ENCODE measurements around the gene TMUB2.

Gene TMUB2

GRCh38 chr17:44170135-44170498, 16.7 kb upstream of the TMUB2 start:
- DNase-seq (ENCODE audit: low spot score), result no peak
- H3K27ac ChIP-seq, result no peak overlapping the region
- ChIA-PET CTCF (interaction anchor here (0.6 kb wide), 1 partner anchor 116 kb away, joined by 3 read pairs; no protein-coding TSS in a partner anchor), POLR2A (ENCODE audit: low non-redundant PET) (no interaction called here)
- TF ChIP-seq, protein P1, sequence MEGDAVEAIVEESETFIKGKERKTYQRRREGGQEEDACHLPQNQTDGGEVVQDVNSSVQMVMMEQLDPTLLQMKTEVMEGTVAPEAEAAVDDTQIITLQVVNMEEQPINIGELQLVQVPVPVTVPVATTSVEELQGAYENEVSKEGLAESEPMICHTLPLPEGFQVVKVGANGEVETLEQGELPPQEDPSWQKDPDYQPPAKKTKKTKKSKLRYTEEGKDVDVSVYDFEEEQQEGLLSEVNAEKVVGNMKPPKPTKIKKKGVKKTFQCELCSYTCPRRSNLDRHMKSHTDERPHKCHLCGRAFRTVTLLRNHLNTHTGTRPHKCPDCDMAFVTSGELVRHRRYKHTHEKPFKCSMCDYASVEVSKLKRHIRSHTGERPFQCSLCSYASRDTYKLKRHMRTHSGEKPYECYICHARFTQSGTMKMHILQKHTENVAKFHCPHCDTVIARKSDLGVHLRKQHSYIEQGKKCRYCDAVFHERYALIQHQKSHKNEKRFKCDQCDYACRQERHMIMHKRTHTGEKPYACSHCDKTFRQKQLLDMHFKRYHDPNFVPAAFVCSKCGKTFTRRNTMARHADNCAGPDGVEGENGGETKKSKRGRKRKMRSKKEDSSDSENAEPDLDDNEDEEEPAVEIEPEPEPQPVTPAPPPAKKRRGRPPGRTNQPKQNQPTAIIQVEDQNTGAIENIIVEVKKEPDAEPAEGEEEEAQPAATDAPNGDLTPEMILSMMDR (conservative IDR thresholded peaks at IDR 0.05; ENCODE audit: low read depth), result no peak

GRCh38 chr17:44170499-44171201, 16.1 kb upstream of the TMUB2 start, which contains the start of gene ASB16:
TSS of gene ASB16 (plus strand) at chr17:44170704. CDS start at chr17:44170790, 86 bp downstream.
- ChIA-PET CTCF (no interaction called here), POLR2A (ENCODE audit: low non-redundant PET) (no interaction called here)
- no peak within 1 kb of the TSS for H3K27ac ChIP-seq
- no peak for DNase-seq (ENCODE audit: low spot score)
- TF ChIP-seq, protein P1 (conservative IDR thresholded peaks at IDR 0.05; ENCODE audit: low read depth), result no peak

DNA sequence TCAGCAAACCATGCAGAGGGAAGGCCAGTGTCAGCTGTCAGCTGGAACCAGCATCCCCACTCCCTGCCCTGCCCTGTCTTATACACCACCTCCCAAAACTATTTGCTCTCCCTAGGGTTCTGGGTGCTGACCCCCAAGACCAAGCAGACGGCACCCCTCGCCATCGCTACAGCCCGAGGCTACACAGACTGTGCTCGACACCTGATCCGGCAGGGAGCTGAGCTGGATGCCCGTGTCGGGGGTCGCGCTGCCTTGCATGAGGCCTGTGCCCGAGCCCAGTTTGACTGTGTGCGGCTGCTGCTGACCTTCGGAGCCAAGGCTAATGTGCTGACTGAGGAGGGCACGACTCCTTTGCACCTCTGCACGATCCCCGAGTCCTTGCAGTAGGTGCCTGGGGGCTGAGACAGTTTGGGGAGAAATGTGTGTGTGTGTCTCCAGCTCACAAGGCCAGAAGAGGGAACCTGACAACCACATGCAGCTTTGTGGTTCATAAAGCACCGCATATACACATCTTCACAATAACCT, 14.8 kb upstream of the TMUB2 start:
- DNase-seq (ENCODE audit: low spot score), result no peak
- TF ChIP-seq, protein P1 (conservative IDR thresholded peaks at IDR 0.05; ENCODE audit: low read depth), result no peak
- ChIA-PET POLR2A (ENCODE audit: low non-redundant PET) (no interaction called here), CTCF (interaction anchor here (0.7 to 0.9 kb wide), 2 partner anchors 56 to 154 kb away, joined by 3 read pairs; no protein-coding TSS in a partner anchor)
- no peak overlapping the region for H3K27ac ChIP-seq

DNA sequence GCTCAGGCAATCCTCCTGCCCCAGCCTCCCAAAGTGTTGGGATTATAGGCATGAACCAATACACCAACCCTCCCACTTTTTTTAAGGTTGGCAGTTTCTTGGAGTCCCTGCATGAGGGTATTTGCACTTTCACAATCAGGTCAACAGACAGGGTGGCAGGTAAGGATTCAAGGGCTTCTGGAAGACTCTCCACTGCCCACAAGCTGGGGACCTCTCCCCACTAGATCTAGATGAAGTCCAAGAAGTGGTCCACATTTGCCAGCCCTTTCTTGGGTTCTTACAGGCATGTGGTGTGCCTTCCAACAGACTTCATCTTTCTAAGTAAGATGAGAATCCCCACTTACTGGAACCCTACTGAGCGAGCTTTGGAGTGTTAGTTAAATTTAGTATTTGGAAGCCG, 12.3 kb upstream of the TMUB2 start:
- POLR2A ChIA-PET (ENCODE audit: low non-redundant PET), result no interaction called here
- CTCF ChIA-PET, result interaction anchor here (0.7 kb wide), 1 partner anchor 133 kb away, joined by 3 read pairs; no protein-coding TSS in a partner anchor
- H3K27ac ChIP-seq, result peak overlapping the region; percentile 5; the same call in 1 of the 2 replicates
- DNase-seq (ENCODE audit: low spot score), result no peak
- TF ChIP-seq, protein P1 (conservative IDR thresholded peaks at IDR 0.05; ENCODE audit: low read depth), result no peak

DNA sequence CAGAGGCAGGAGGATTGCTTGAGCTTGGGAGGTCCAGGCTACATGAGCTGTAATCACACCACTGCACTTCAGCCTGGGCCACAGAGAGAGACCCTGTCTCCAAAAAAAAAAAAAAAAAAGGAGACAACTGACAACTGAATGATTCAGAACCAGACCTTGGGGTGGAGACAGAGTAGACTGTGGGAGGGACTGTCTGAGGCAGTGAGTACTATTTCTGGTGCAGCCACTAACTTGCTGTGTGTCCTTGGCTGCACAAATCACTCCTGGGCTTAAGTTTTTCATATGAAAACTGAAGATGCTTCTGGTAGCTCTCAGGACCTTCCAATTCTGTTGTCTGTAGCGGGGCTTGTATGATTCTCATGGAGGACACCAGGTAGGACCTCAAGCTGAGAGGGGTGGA, 10.5 kb upstream of the TMUB2 start:
- TF ChIP-seq, protein P1 (conservative IDR thresholded peaks at IDR 0.05; ENCODE audit: low read depth), result no peak
- ChIA-PET POLR2A (ENCODE audit: low non-redundant PET) (no interaction called here), CTCF (no interaction called here)
- DNase-seq (ENCODE audit: low spot score), result no peak
- H3K27ac ChIP-seq, result peak overlapping the region; percentile 26

DNA sequence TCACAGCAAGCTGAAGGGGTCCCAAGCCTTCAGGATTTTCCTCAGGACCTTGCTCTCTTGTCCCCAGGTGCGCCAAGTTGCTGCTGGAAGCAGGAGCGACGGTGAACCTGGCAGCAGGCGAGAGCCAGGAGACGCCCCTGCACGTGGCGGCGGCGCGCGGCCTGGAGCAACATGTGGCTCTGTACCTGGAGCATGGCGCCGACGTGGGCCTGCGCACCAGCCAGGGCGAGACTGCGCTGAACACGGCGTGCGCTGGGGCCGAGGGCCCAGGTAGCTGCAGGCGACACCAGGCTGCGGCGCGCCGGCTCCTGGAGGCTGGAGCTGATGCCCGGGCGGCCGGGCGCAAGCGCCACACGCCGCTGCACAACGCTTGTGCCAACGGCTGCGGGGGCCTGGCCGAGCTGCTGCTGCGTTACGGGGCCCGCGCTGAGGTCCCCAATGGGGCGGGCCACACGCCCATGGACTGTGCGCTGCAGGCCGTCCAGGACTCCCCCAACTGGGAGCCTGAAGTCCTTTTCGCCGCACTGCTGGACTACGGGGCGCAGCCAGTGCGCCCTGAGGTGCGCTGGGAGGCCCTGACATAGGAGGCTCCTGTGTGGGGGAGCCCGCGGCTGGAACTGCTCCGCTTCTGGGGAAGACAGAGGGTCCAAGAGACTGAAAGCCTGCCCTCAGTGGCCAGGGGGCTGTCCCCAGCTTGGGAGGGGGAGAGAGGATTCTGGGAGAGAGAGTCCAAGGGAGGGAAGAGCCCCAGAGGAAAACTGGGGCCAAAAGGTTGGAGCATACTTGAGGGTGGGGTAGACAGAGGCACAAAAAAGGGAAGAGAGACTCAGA, 9.9 kb upstream of the TMUB2 start:
- ChIA-PET CTCF (no interaction called here), POLR2A (ENCODE audit: low non-redundant PET) (no interaction called here)
- no peak for DNase-seq (ENCODE audit: low spot score)
- TF ChIP-seq, protein P1 (conservative IDR thresholded peaks at IDR 0.05; ENCODE audit: low read depth), result no peak
- peak overlapping the region; percentile 26 for H3K27ac ChIP-seq
